GM23248 (cell line): Measurements from ENCODE around the gene LSM12.

Source experiments
- EZH2 ChIP-seq: fragments of 200-600 bp; sonication (generic); IDR thresholded peaks from 2 replicates; pipeline ENCODE4 v1.6.1; 2018; ENCODE audit warnings: antibody characterized with exemption, mild to moderate bottlenecking; ENCODE audit not compliant: insufficient read depth, poor library complexity, severe bottlenecking
- EZH2phosphoT487 ChIP-seq: fragments of 200-600 bp; sonication (generic); IDR thresholded peaks from 2 replicates; pipeline ENCODE4 v1.6.1; 2018; ENCODE audit warnings: antibody characterized with exemption, moderate library complexity, mild to moderate bottlenecking, low read depth; ENCODE audit not compliant: insufficient read depth

DNA sequence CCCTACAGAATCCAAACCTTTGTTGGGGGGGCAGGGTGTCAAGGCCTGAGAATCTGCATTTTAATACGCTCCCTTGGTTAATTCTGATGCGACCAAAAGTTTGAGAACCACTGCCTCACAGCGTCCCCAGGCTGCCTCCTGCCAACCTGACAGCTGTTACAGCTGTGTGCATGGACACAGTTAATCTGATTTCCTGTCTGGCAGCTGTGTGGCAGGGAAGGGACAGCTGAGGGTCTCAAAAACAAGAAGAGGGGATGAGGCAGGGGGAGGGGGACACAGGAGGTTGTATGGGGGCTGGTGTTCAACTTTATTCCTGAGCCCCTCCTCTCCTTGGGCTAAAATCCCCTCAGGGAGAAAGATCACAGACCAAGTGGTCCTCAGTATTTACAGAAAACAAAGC is 39.5 kb upstream of the LSM12 start:
- no peak for TF ChIP-seq EZH2
- TF ChIP-seq EZH2phosphoT487 = no peak
